WTC11 (cell line): ENCODE results near the gene TIMP2. TPM values are rescaled to one million over a fixed set of nuclear protein-coding genes. Genes with fewer than 3 reads are reported as not detected.
A peak's percentile ranks its signal among the peaks of the same experiment; 100 is the strongest.

Source experiments
- ATAC-seq: fragments of 200-7000 bp; cut with Tn5 transposase; 2 replicates; pipeline ENCODE4 v1.10.0; 2021; ENCODE audit warnings: mild to moderate bottlenecking, moderate library complexity
- CTCF ChIA-PET: fragments of 300-600 bp; sonication (Branson Sonifier 250); formaldehyde crosslinking; loops from one replicate; lab custom pipeline; 2021; ENCODE audit warnings: antibody characterized with exemption; lab: Charles Lee
- POLR2A ChIA-PET: fragments of 350-600 bp; sonication (Branson Sonifier 250); formaldehyde crosslinking; loops from one replicate; lab custom pipeline; 2021; ENCODE audit warnings: antibody characterized with exemption; lab: Charles Lee
- DNase-seq: peaks from one replicate; pipeline ENCODE4 v3.0.0; 2021; ENCODE audit warnings: low spot score
- H3K27ac Mint-ChIP-seq: 2 replicates; pipeline ENCODE4 v1.8.0; 2021; ENCODE audit warnings: mixed read lengths
- H3K27me3 Mint-ChIP-seq: 2 replicates; pipeline ENCODE4 v1.8.0; 2021; ENCODE audit warnings: low read depth, mild to moderate bottlenecking, moderate library complexity, mixed read lengths
- H3K36me3 Mint-ChIP-seq: 2 replicates; pipeline ENCODE4 v1.8.0; 2021; ENCODE audit warnings: mixed read lengths
- H3K4me1 Mint-ChIP-seq: 2 replicates; pipeline ENCODE4 v1.8.0; 2022; ENCODE audit warnings: mixed read lengths
- H3K4me3 Mint-ChIP-seq: 2 replicates; pipeline ENCODE4 v1.8.0; 2021; ENCODE audit warnings: mild to moderate bottlenecking, moderate library complexity, mixed read lengths
- H3K9me3 Mint-ChIP-seq: 2 replicates; pipeline ENCODE4 v1.8.0; 2021; ENCODE audit warnings: mixed read lengths
- AFF4 ChIP-seq: sonication (generic); formaldehyde crosslinking; IDR thresholded peaks from 2 replicates; pipeline ENCODE4 v1.8.1; 2023; ENCODE audit warnings: mild to moderate bottlenecking, missing genetic modification reagents, borderline replicate concordance
- ATF1 ChIP-seq: sonication (generic); formaldehyde crosslinking; IDR thresholded peaks from 2 replicates; pipeline ENCODE4 v1.8.1; 2023; ENCODE audit warnings: mild to moderate bottlenecking, moderate library complexity, missing genetic modification reagents
- ATF2 ChIP-seq: sonication (generic); formaldehyde crosslinking; IDR thresholded peaks from 2 replicates; pipeline ENCODE4 v1.8.1; 2022; ENCODE audit warnings: low read depth, missing genetic modification reagents, borderline replicate concordance
- CREB1 ChIP-seq: sonication (generic); formaldehyde crosslinking; IDR thresholded peaks from 2 replicates; pipeline ENCODE4 v1.8.0; 2023; ENCODE audit warnings: mild to moderate bottlenecking, missing genetic modification reagents
- E2F1 ChIP-seq: sonication (generic); formaldehyde crosslinking; IDR thresholded peaks from 2 replicates; pipeline ENCODE4 v1.8.0; 2022; ENCODE audit warnings: mild to moderate bottlenecking, missing genetic modification reagents
- KAT7 ChIP-seq: sonication (generic); formaldehyde crosslinking; IDR thresholded peaks from 2 replicates; pipeline ENCODE4 v1.8.1; 2023; ENCODE audit warnings: missing genetic modification reagents, mild to moderate bottlenecking, borderline replicate concordance
- PRDM15 ChIP-seq: sonication (generic); formaldehyde crosslinking; IDR thresholded peaks from 2 replicates; pipeline ENCODE4 v1.8.0; 2022; ENCODE audit warnings: missing genetic modification reagents
- TCF7 ChIP-seq: sonication (generic); formaldehyde crosslinking; IDR thresholded peaks from 2 replicates; pipeline ENCODE4 v1.8.0; 2022; ENCODE audit warnings: mild to moderate bottlenecking, low read depth, missing genetic modification reagents, moderate library complexity
- TEAD1 ChIP-seq: sonication (generic); formaldehyde crosslinking; IDR thresholded peaks from 2 replicates; pipeline ENCODE4 v1.8.0; 2022; ENCODE audit warnings: mild to moderate bottlenecking, missing genetic modification reagents
- TP53 ChIP-seq: sonication (generic); formaldehyde crosslinking; IDR thresholded peaks from 2 replicates; pipeline ENCODE4 v1.8.1; 2023; ENCODE audit warnings: mild to moderate bottlenecking, missing genetic modification reagents
- USF2 ChIP-seq: sonication (generic); formaldehyde crosslinking; IDR thresholded peaks from 2 replicates; pipeline ENCODE4 v1.8.1; 2023; ENCODE audit warnings: mild to moderate bottlenecking, missing genetic modification reagents, moderate library complexity
- ZNF232 ChIP-seq: sonication (generic); formaldehyde crosslinking; IDR thresholded peaks from 2 replicates; pipeline ENCODE4 v1.8.0; 2022; ENCODE audit warnings: mild to moderate bottlenecking, missing genetic modification reagents
- ZNF423 ChIP-seq: fragments of 250-450 bp; sonication (Bioruptor Pico); IDR thresholded peaks from 2 replicates; pipeline ENCODE4 v2.1.2; 2022; ENCODE audit warnings: mild to moderate bottlenecking, moderate library complexity
- ZNF532 ChIP-seq: fragments of 250-450 bp; sonication (Bioruptor Pico); IDR thresholded peaks from 2 replicates; pipeline ENCODE4 v1.9.0; 2021; ENCODE audit warnings: mild to moderate bottlenecking, borderline replicate concordance
- total RNA-seq: library from RNA; stranded (reverse); gene quantifications from 3 replicates; pipeline ENCODE4 v1.2.3, GENCODE V29; 2021

Gene TIMP2
- total RNA-seq, 1 experiment from 2014 or later = 37.1 TPM

GRCh38 chr17:78917451-78918275, 7.5 kb downstream of the TIMP2 start (continued):
- no peak for TF ChIP-seq ZNF532 (CRISPR knock-in tag)
- no peak for TF ChIP-seq KAT7 (CRISPR knock-in tag)
- no peak for TF ChIP-seq ATF1 (CRISPR knock-in tag)
- TF ChIP-seq TEAD1 (CRISPR knock-in tag) = no peak
- TF ChIP-seq ZNF232 (CRISPR knock-in tag) = no peak
- no peak for TF ChIP-seq E2F1 (CRISPR knock-in tag)
- no peak for TF ChIP-seq TP53 (CRISPR knock-in tag)

GRCh38 chr17:78915872-78916632, 9.1 kb downstream of the TIMP2 start:
- H3K27ac Mint-ChIP-seq = peak overlapping the region; percentile 91
- H3K4me3 Mint-ChIP-seq = no peak overlapping the region
- TF ChIP-seq ZNF423 (CRISPR knock-in tag) (no peak), USF2 (CRISPR knock-in tag) (no peak), AFF4 (CRISPR knock-in tag) (no peak), PRDM15 (CRISPR knock-in tag) (no peak), TCF7 (CRISPR knock-in tag) (no peak), CREB1 (CRISPR knock-in tag) (no peak), ATF2 (no peak)
- CTCF ChIA-PET = interaction anchor here (0.7 to 1.9 kb wide), 6 partner anchors 11 to 63 kb away, joined by 3 to 14 read pairs (median 5); no protein-coding TSS in a partner anchor
- peaks cover 2% of the 10 kb centered on the region; the same call in 1 of the 2 replicates for H3K36me3 Mint-ChIP-seq
- no peak for DNase-seq
- H3K4me1 Mint-ChIP-seq = peaks cover 24% of the 10 kb centered on the region
- ATAC-seq = no peak
- POLR2A ChIA-PET = interaction anchor here (0.6 to 1.0 kb wide), 2 partner anchors 21 to 59 kb away, joined by 3 to 6 read pairs; no protein-coding TSS in a partner anchor
- no peaks in the 10 kb centered on the region for H3K9me3 Mint-ChIP-seq
- H3K27me3 Mint-ChIP-seq = no peaks in the 10 kb centered on the region
